Measurements from ENCODE around the gene AJAP1.

The AJAP1 gene

DNA sequence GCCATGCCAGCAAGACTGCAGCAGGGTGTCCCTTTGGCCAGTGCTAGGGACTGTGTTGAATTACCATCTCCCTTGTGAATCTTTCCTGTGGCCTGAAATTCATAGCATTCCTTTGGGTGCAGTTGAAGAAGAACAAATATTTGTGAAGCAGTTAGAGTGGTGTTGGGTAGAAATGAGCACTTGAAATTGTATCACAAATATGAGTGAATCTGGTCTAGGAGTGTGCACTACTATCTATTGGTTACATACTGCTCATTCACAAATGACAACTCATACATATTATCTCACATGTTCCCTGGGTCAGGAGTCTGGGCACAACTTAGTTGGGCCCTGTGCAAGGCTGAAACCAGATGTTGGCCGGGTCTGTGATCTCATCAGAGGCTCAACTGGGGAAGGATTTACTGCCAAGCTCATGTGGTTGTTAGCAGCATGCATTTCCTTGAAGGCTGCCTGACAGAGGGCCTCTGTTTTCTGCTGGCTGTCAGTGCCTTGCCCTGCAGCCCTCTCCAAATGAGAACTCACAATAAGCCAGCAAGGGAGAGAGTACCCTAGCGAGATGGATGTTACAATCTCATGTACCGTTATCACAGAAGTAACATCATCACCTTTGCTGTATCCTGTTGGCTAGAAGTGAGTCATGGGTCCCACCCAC lies 23.8 kb downstream of the AJAP1 start:
- Histone ChIP-seq H3K27me3 (ENCODE audit: control insufficient read depth, insufficient read depth, low read length) (no peaks in the 10 kb centered on the region), H3K4me1 (ENCODE audit: control insufficient read depth, insufficient read depth, low read length) (no peaks in the 10 kb centered on the region), H3K36me3 (ENCODE audit: control insufficient read depth, insufficient read depth, low read length) (no peaks in the 10 kb centered on the region), H3K27ac (ENCODE audit: low read depth, low read length) (no peak overlapping the region), H3K4me3 (ENCODE audit: low read length) (no peak overlapping the region), H3K9ac (ENCODE audit: low read length) (no peak overlapping the region)

DNA sequence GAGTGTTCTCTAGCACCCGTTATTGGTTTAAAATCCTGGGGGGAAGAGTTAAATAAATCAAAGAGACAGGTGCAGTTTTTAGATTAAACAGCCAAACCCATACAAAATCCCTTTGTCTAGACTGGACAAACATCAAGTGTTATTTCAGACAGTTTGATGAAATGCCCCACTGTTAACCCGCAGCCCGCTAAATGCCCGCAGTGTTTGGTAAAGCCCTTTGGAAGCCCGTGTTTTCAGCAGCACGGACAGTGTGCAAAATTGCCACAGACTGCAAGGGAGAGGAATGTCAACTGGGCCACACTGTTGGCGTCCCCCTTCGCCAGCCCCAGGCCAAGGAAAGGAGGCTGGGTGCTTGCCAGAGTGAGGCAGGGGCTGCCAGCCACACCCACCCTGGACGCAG lies 26.6 kb downstream of the AJAP1 start:
- Histone ChIP-seq H3K9ac (ENCODE audit: low read length) (no peak overlapping the region), H3K4me1 (ENCODE audit: control insufficient read depth, insufficient read depth, low read length) (no peaks in the 10 kb centered on the region), H3K4me3 (ENCODE audit: low read length) (no peak overlapping the region), H3K27ac (ENCODE audit: low read depth, low read length) (no peak overlapping the region), H3K27me3 (ENCODE audit: control insufficient read depth, insufficient read depth, low read length) (no peaks in the 10 kb centered on the region), H3K36me3 (ENCODE audit: control insufficient read depth, insufficient read depth, low read length) (no peaks in the 10 kb centered on the region)

DNA sequence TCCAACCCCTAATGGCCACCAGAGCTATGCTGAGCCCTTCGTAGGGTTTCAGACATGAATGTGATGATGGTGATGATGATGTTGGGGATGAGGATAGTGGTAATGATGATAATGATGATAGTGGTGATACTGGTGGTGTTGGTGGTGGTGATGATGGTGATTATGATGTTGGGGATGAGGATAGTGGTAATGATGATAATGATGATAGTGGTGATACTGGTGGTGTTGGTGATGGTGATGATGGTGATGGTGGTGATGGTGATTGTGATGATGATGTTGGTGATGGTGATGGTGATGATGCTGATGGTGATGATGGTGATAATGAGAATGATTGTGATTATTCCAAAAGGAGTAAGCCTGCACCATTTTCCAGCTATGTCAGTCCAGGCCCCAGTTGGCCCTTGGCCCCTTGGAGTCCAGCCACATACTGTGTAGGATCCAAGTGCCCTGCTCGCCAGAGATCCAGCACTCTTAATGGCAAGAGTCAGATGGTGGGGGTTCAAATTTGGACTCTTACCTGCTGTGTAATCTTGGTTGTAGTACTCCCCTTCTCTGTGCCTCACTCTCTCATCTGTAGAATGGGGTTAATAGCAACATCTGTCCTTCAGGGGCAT lies 28.3 kb downstream of the AJAP1 start:
- Histone ChIP-seq H3K4me3 (ENCODE audit: low read length) (no peak overlapping the region), H3K4me1 (ENCODE audit: control insufficient read depth, insufficient read depth, low read length) (no peaks in the 10 kb centered on the region), H3K27ac (ENCODE audit: low read depth, low read length) (no peak overlapping the region)

DNA sequence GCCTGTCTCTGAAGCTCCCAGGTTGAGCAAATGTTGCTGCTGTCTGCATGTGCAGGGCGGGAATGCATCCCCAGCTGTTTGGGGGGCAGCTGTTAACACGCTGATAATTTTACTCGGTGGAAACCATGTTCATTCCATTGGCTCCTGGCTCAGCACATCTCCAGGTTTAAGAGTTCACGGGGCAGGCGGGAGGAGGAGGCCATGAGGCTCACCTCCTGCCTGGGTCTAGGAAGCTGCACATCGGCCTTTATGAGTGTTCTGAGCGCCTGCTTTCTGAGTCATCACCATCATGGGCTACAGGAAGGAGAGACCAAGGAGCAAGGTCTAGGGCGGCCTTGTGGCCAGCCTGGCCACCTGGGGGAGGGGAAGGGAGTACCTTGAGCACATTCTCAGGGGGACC lies 29.7 kb downstream of the AJAP1 start:
- Histone ChIP-seq H3K27me3 (ENCODE audit: control insufficient read depth, insufficient read depth, low read length) (no peaks in the 10 kb centered on the region), H3K27ac (ENCODE audit: low read depth, low read length) (no peak overlapping the region), H3K4me3 (ENCODE audit: low read length) (no peak overlapping the region), H3K9ac (ENCODE audit: low read length) (no peak overlapping the region), H3K36me3 (ENCODE audit: control insufficient read depth, insufficient read depth, low read length) (no peaks in the 10 kb centered on the region), H3K4me1 (ENCODE audit: control insufficient read depth, insufficient read depth, low read length) (no peaks in the 10 kb centered on the region)

More for the DNA sequence above, 28.3 kb downstream of the AJAP1 start:
- no peak overlapping the region for H3K9ac ChIP-seq (ENCODE audit: low read length)
- no peaks in the 10 kb centered on the region for H3K36me3 ChIP-seq (ENCODE audit: control insufficient read depth, insufficient read depth, low read length)
- H3K27me3 ChIP-seq (ENCODE audit: control insufficient read depth, insufficient read depth, low read length), result no peaks in the 10 kb centered on the region

DNA sequence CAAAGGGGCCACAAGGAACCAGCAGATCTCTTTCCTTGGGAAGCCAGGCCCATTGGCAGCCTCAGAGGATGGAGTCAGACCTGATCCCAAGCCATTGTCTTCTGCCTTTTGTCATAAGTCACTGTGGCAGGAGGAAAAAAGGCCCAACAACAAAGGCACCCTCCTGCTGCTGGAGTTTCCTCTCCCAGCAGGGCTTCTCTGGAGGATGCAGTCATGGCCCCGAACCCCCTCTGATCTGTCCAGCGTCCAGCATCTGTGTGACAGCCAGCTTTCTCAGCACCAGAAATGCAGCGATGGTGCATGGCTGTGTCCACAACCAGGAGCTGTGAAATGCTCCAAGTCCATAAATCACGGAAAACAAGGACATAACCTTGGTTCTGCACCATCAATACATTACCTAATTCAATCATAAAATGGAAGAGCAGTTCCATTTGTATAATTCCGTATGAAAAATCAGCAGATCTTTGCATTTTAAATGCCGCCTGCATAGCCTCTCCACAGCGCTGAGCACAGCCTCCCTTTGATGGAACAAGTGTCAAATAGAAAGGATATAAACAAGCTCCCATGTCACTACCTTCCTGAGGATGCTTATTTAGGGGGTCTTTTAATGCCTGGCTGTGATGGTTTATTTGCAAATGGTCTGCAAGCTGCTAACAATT lies 30.6 kb downstream of the AJAP1 start:
- Histone ChIP-seq H3K36me3 (ENCODE audit: control insufficient read depth, insufficient read depth, low read length) (no peaks in the 10 kb centered on the region), H3K4me1 (ENCODE audit: control insufficient read depth, insufficient read depth, low read length) (no peaks in the 10 kb centered on the region), H3K4me3 (ENCODE audit: low read length) (no peak overlapping the region), H3K27ac (ENCODE audit: low read depth, low read length) (no peak overlapping the region), H3K9ac (ENCODE audit: low read length) (no peak overlapping the region), H3K27me3 (ENCODE audit: control insufficient read depth, insufficient read depth, low read length) (no peaks in the 10 kb centered on the region)

GRCh38 chr1:4685523-4685865 lies 31.1 kb downstream of the AJAP1 start:
- no peak overlapping the region for H3K4me3 ChIP-seq (ENCODE audit: low read length)
- H3K27me3 ChIP-seq (ENCODE audit: control insufficient read depth, insufficient read depth, low read length), result no peaks in the 10 kb centered on the region
- no peak overlapping the region for H3K9ac ChIP-seq (ENCODE audit: low read length)
- H3K36me3 ChIP-seq (ENCODE audit: control insufficient read depth, insufficient read depth, low read length), result no peaks in the 10 kb centered on the region
- H3K27ac ChIP-seq (ENCODE audit: low read depth, low read length), result no peak overlapping the region
- no peaks in the 10 kb centered on the region for H3K4me1 ChIP-seq (ENCODE audit: control insufficient read depth, insufficient read depth, low read length)

- no peak overlapping the region for H3K4me3 ChIP-seq (ENCODE audit: low read length)
- H3K27me3 ChIP-seq (ENCODE audit: control insufficient read depth, insufficient read depth, low read length), result no peaks in the 10 kb centered on the region
- no peaks in the 10 kb centered on the region for H3K36me3 ChIP-seq (ENCODE audit: control insufficient read depth, insufficient read depth, low read length)
- no peak overlapping the region for H3K9ac ChIP-seq (ENCODE audit: low read length)
- no peak overlapping the region for H3K27ac ChIP-seq (ENCODE audit: low read depth, low read length)
- H3K4me1 ChIP-seq (ENCODE audit: control insufficient read depth, insufficient read depth, low read length), result no peaks in the 10 kb centered on the region
Observed at GRCh38 chr1:4687943-4688342, 33.5 kb downstream of the AJAP1 start.

- H3K27me3 ChIP-seq (ENCODE audit: control insufficient read depth, insufficient read depth, low read length), result no peaks in the 10 kb centered on the region
Observed at GRCh38 chr1:4689271-4689935, 35.0 kb downstream of the AJAP1 start.

GRCh38 chr1:4689941-4690635 lies 35.7 kb downstream of the AJAP1 start:
- no peak overlapping the region for H3K27ac ChIP-seq (ENCODE audit: low read depth, low read length)
- H3K27me3 ChIP-seq (ENCODE audit: control insufficient read depth, insufficient read depth, low read length), result no peaks in the 10 kb centered on the region
- no peaks in the 10 kb centered on the region for H3K4me1 ChIP-seq (ENCODE audit: control insufficient read depth, insufficient read depth, low read length)
- H3K9ac ChIP-seq (ENCODE audit: low read length), result no peak overlapping the region
- no peak overlapping the region for H3K4me3 ChIP-seq (ENCODE audit: low read length)
- no peaks in the 10 kb centered on the region for H3K36me3 ChIP-seq (ENCODE audit: control insufficient read depth, insufficient read depth, low read length)

More at GRCh38 chr1:4689271-4689935, 35.0 kb downstream of the AJAP1 start:
- Histone ChIP-seq H3K27ac (ENCODE audit: low read depth, low read length) (no peak overlapping the region), H3K4me3 (ENCODE audit: low read length) (no peak overlapping the region), H3K36me3 (ENCODE audit: control insufficient read depth, insufficient read depth, low read length) (no peaks in the 10 kb centered on the region), H3K9ac (ENCODE audit: low read length) (no peak overlapping the region), H3K4me1 (ENCODE audit: control insufficient read depth, insufficient read depth, low read length) (no peaks in the 10 kb centered on the region)

GRCh38 chr1:4690951-4691675 lies 36.7 kb downstream of the AJAP1 start:
- no peak overlapping the region for H3K4me3 ChIP-seq (ENCODE audit: low read length)
- H3K9ac ChIP-seq (ENCODE audit: low read length), result no peak overlapping the region
- no peak overlapping the region for H3K27ac ChIP-seq (ENCODE audit: low read depth, low read length)
- H3K36me3 ChIP-seq (ENCODE audit: control insufficient read depth, insufficient read depth, low read length), result no peaks in the 10 kb centered on the region
- no peaks in the 10 kb centered on the region for H3K4me1 ChIP-seq (ENCODE audit: control insufficient read depth, insufficient read depth, low read length)
- no peaks in the 10 kb centered on the region for H3K27me3 ChIP-seq (ENCODE audit: control insufficient read depth, insufficient read depth, low read length)

DNA sequence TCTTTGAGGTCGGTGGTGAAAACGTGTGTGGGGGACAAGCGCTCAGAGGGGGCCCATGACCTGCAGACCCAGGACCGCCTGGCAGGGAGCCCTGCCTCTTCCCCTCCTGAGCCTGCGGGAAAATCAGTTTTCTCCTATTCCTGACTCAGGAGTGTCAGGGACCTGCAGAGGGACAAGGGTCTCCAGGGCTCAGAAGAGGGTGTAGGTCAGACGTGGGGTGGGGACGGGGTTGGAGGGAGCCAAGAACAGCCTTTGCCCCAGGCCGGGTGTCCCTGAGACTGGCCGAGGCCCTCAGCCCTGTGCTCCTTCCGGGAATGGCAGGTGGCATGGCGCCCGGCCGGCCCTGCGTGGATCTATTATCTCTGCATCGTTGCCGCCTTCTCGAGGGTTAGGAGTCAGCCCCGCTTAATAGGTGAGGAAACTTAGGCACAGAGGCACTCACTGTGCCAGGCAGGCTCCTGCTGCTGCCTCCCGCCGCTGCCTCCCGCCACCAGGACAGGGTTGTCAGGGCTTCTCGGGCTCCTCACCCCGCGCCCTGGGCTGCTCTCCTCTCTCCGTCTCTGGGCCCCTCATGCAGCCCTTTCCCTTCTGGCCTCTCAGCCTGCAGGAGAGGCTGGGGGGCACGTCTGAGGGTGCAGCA lies 37.5 kb downstream of the AJAP1 start:
- H3K9ac ChIP-seq (ENCODE audit: low read length), result no peak overlapping the region
- H3K36me3 ChIP-seq (ENCODE audit: control insufficient read depth, insufficient read depth, low read length), result no peaks in the 10 kb centered on the region
- H3K4me1 ChIP-seq (ENCODE audit: control insufficient read depth, insufficient read depth, low read length), result no peaks in the 10 kb centered on the region
- H3K4me3 ChIP-seq (ENCODE audit: low read length), result no peak overlapping the region
- H3K27me3 ChIP-seq (ENCODE audit: control insufficient read depth, insufficient read depth, low read length), result no peaks in the 10 kb centered on the region
- no peak overlapping the region for H3K27ac ChIP-seq (ENCODE audit: low read depth, low read length)

Measured in rectal smooth muscle tissue (tissue), 1 donor.